GM19455 (cell line): ENCODE measurements around the gene CHKA.

Source experiments
- ATAC-seq: cut with Tn5 transposase; IDR thresholded peaks from one replicate; pipeline ENCODE4 v1.9.1; 2021; ENCODE audit not compliant: unreplicated experiment

Gene CHKA

DNA sequence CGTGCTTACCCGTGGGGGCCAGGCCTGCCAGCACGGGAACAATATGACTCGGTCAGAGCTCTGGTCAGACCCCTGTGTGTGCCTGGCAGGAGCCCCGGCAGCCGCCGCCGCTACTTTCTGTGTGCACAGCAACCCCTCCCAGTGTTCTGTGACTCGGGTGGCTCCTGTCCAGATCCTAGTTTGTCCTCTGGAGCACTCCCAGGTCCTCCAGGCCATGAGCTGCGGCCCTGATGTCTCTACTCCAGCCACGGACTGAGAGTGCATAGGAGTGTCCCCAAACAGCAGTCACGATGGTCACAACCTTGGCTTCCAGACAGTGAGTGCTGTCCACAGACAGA lies 87.5 kb downstream of the CHKA start:
- ATAC-seq = no peak

DNA sequence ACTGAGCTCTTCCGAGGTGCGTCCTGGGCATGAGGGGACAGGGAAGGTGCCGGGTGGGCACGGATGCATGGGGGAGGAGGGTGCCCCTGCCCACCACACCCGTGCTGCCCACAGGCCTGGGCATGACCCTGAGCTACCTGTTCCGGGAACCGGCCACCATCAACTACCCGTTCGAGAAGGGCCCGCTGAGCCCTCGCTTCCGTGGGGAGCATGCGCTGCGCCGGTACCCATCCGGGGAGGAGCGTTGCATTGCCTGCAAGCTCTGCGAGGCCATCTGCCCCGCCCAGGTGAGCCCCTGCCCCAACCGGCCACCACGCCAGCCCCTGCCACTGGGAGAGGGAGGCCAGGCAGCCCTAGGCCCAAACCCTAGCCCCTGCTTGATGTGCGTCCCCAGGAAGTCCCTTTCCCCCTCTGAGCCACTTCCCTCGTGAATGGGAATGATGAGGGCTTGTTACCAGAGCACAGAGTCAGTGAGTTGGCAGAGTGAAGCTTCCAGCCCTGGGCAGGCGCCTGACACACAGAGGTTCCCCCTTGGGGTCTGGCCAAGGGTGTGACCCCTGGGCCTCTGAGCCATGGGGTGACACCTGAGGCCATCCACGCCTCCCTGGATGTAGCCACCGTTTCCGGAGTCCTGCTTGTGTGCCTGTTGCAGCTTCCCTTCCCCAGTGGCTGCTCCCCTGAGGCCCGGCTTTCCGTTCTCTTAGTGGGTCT lies 88.0 kb downstream of the CHKA start:
- ATAC-seq = no peak

DNA sequence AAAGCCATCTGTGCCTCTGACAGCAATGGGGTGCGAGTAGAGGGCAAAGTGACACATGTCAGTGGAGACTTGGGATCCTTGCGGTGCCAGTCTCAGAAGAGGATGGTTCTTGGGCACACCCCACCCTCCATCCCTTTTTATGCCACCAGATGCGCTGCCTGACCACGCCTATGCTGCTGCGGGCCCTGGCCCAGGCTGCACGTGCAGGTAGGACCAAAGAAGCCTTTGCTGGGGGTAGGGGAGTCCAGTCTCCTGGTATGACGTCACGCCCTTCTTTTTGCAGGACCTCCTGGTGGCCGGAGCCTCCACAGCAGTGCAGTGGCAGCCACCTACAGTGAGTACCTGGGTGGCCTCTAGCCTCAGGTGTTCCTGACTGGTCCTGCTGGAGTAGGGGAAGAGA lies 89.2 kb downstream of the CHKA start:
- no peak for ATAC-seq

DNA sequence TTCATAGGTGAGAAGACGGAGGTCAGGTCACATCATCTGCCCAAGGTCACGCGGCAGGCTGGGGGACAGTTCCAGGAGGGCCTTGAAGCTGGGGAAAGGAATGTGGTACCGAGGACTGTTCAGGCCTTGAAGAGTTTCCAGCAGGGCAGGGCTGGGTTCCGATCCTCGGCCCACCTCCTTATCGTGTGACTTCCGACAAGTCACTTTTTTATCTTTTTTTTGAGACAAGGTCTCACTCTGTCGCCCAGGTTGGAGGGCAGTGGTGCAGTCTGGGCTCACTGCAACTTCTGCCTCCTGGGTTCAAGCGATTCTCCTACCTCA lies 90.1 kb downstream of the CHKA start:
- no peak for ATAC-seq

DNA sequence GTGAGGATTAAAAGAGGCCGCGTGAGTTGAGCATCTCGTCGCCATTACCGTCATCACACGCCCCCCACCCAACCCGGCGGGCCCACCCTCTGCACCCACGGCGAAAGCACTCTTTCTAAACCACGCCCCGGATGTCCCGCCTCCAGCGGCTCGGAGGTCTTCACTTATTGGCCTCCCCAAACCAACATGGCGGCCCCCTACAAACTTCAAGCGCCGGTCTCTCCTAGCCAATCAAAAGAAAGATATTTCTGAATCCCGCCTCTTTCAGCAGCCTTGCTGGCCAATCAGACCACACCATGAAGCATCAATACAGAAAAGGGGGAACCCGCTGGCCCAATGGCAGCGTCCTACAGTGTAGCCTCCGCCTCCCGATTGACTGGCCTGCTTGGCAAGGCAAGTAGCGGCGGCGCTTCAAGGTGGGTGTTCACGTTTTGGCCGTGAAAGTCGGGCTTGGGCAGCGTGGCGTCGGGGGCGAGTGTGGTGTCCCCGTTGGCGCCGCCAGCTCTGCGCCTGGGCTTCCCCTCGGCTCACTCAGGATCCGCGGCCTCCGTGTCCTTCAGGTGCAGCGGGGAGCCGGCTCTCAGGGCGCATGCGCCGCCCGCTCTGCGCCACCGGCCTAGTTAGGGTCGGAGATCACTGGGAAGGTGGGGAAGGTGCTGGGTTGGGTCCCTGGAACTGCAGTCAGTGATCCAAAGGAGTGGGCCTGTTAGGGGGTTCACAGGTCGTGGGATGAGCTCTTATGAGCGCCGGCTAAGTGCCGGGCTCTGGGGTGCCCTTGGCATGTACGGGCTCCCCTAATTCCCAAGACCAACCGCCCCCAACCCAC lies 90.7 kb downstream of the CHKA start, which contains the start of gene NDUFS8:
NDUFS8 (plus strand) TSS at position 364 of the 826 bp plus-strand sequence. CDS start 1,471 bp downstream, outside the sequence.
- ATAC-seq = peak; percentile 93

DNA sequence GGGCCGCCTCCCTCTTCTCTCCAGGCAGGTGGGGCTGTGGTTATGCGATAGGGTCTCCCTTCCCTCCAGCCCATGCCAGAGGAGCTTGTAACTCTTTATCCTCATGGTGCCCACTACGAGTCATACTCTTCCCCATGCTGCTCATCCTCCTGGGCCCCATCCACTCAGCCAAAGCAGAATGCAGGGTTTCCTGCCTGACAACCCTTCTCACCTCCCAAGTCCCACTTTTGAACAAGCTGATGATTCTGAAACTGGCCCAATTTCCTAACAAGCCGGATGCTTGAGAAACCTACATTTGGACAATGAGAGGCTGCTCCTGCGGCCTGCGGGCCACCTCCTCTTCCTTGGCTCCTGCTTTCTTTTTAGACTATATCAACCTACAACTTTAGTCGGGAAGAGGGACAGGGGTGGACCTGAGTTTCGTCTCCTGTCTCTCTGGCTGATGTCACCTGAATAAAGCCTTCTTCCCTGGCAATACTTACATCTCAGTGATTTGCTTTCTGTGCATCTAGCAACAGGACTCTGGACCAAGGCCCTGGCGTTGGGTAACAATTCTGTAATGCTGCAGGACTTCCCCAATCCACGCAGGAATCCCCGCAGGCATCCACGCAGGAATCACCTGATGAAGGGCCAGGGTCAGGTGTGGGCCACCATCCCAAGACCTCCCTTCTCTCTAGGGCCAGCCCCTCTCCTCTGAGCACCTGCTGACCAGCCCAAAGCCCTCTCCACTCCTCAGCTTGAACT lies 92.2 kb downstream of the CHKA start:
- ATAC-seq = no peak

DNA sequence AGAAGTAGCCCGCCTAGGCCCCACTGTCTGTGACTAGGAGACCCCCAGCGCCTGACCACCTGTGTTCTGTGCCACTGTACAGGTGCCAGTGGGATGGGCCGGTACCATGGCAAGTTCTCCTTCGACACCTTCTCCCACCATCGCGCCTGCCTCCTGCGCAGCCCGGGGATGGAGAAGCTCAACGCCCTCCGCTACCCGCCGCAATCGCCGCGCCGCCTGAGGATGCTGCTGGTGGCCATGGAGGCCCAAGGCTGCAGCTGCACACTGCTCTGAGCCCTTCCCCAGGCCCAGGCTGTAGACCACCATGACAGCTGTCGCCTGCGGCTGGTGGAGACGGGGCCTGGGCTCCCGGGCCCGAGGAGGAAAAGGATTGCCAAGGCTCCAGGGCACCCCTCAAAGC lies 93.5 kb downstream of the CHKA start:
- ATAC-seq = no peak

DNA sequence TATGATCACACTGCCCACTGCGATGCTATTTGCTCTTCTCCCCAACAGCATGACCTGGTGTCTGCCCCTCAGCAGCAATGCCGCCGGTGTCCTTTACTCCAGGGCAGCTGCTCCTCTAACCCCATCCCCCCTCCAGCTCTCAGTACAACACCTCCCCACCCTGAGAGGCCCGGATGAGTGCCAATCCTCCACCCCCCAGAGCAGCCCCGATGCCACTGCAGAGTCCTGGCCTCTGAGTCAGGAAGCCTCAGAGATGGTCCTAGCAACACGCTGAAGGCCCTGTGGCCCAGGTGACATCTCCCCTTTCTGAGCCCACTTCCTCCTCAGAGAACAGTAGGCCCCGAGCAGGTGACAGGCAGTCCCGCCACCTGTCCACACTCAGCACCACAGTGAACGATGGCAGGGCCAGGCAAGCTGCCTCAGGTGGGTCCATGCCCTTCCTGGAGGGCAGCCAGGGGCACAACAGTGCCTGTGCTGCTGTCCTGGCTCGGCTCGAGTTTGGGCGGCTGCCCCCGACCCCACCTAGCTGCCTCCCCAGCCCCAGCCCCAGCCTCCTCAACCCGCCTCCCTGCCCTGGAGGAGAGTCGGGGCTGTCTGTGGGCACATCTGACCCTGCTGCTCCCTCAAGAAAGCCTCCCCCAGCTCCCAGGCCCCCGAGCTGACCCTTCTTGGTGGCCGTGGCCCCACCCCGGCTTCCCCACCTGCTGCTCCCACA lies 94.6 kb downstream of the CHKA start:
- no peak for ATAC-seq

DNA sequence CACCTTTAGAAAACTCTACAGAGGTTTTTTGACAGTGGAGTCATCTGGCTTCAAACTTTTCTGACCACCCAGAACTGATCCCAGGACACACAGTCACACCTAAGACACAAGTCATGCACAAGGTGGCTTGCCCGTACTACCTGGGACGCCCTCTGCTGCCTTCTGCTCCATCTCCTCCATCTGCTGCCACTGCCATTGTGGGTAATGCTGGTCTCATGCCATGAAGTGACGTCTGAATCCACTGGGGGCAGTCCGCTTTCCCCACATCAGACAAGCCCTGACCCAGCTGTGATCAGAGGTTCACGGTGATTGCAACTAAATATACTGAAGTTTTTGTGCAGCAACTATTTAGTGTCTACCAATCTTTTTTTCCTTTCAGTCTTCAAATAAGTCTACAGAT lies 96.1 kb downstream of the CHKA start:
- ATAC-seq = no peak

DNA sequence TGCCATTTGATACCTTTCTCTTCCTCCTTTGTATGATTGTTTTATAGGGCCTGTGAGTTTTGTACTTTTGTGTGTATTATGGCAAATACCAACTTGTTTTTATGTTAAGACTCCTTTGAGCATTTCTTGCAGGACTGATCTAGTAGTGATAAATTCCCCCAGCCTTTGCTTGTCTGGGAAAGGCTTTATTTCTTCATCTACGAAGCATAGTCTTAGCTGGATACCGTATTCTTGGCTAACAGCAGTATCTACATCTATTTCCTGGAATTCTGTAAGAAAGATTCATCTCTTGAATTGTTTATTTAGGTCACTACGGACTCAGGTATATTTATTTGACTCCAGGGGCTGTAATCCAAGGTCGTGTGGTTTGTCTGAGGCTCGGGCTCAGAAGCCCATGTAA lies 96.7 kb downstream of the CHKA start:
- no peak for ATAC-seq

DNA sequence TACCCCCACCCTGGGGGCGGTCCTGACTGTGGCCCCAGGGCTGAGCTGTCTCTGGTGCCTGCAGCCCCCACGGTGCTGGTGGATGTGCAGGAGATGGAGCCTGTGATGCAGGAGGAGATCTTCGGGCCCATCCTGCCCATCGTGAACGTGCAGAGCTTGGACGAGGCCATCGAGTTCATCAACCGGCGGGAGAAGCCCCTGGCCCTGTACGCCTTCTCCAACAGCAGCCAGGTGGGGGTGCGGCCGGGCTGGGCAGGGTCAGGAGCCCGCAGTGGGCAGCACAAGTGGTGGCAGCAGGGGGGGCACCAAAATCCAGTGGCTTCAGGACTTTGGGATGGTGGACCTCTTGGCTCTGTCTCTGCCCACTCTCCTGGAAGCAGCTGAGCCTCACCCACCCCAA lies 98.7 kb downstream of the CHKA start:
- no peak for ATAC-seq

DNA sequence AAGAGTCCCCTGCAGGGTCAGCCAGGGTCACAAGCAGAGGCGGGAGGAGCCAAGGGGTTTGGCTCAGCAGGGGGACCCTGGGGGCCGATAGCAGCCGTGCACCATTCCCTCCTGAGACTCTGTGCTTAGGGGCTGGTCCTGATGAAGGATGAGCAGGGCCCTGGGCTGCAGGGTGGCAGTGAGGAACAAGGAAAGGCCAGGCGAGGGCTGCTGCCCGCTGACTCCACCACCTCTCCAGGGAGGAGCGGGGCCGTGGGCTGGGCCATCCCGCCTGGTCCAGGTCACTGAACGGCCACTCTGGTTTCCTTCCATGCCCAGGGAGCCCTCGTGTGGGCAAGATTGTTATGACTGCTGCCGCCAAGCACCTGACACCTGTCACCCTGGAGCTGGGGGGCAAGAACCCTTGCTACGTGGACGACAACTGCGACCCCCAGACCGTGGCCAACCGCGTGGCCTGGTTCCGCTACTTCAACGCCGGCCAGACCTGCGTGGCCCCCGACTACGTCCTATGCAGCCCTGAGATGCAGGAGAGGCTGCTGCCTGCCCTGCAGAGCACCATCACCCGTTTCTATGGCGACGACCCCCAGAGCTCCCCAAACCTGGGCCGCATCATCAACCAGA lies 99.9 kb downstream of the CHKA start:
- ATAC-seq = no peak

DNA sequence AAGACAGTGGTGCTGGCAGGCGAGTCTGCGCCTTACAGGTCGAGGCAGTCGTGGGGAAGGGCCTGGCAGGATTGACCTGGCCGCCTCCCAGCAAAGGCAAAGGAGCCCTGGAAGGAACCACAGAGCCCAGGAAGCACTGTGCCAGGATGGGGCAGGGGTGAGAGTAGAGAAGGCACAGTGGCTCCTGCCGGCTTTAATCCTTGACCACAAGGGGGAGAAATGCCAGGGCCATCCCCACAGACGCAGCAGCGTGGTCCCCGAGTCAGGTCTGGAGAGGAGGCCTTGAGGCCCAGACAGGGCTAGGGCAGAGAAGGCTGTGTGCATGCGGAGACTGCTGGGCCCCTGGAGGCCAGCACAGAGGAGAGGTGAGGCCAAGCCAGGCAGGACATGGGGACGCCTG lies 100.6 kb downstream of the CHKA start:
- no peak for ATAC-seq

DNA sequence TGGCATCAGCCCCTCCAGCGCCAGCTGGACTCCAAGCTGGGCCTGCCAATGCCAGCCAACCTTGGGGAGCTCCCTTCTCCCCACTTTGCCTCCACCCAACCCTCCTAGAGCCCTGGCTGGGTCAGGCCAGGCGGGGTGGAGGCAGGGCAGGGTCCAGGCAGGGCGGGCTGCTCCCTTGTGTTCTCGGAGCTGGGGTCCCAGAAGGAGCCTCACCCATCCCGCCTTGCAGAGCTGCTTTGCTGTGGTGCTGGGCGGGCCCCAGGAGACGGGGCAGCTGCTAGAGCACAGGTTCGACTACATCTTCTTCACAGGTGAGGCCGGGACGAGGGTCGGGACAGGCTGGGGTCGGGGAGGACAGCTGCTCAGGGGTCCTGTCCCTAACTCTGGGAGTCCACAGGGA lies 101.7 kb downstream of the CHKA start:
- no peak for ATAC-seq

DNA sequence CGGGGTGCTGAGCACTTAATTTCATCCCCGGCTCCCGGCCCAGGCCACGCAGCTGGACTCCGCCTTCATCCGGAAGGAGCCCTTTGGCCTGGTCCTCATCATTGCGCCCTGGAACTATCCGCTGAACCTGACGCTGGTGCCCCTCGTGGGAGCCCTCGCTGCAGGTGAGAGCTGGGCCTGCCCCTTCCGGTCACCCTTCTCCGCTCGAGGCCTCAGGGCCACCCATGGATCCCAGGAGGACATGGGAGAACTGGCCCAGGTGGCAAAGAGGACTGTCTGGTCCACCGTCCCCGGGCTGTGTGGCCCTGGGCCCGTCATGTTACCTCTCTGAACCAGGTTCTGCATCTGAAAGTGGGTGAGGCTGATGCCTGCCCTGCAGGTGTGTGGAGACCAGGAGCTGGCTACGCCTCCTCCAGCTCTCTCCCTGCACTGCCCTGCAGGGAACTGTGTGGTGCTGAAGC lies 102.4 kb downstream of the CHKA start:
- ATAC-seq = no peak

DNA sequence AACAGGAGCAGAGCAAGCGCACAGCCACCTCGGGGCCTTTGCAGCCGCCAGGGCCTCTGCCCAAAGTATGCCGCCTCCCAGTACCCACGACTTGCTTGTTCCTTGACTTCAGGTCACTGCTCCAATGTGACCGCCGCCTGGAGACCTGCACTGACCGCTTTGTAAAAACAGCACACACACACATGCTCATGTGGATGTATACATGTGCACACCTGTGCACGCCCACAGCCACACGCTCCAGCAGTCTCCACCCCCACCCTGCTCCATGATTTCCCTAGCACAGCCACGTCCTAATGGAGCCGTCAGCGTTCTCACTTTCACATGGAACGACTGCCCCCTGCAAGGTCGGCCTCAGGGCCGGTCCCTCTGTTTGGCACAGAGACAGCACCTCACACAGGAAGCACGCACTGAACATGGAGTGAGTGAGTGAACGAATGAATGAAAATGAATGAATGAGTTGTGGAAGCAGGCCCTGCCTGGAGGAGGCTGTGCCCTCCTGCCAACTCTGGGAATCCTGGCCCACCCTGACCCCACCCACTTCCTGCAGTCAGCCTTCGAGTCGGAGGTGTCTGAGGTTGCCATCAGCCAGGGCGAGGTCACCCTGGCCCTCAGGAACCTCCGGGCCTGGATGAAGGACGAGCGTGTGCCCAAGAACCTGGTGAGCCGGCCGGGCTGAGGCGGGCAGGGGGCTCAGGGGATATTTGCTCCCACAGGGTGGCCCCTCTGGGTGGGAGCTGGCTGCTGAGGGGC lies 103.0 kb downstream of the CHKA start:
- ATAC-seq = no peak

DNA sequence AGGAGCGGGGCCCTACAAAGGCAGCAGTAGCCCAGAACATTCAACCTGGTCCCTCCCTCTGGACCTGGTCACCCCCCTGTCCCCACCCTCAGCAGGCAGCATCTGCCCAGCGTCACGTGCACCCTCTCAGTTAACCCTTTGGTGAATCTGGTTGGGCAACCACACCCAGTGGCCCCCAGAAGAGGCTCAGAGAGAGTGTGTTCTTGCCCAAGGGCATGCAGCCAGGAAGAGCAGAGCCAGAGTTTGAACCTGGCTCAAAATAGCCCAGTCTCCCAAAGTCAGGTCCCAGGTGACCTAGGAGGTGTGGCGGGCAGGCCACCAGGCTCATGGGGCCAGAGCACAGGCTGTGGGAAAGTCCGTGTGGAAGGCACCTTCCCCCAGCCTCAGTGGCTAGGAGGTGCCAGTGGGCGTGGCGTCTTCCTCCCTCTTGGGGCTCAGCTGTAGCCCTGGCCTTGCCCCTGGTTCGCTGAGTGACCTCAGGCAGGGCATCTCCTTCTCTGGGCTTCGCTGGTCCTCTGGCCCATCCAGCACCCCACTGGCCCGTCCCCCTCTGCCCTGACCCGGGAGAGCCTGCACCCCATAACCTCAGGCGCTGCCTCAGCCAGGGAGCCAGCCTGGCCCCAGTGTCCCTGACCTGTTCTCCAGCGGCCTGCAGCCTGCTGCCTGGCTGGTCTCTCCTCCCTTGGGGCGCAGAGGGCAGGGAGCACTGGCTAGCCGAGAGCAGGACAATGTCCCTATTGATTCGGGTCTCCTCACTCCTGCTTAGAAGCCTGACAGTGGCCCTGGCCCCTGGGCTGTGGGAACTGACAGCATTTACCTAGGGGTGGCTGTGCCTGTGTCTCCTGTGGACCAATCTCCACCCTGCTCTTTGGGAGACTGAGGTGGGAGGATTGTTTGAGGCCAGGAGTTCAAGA lies 104.0 kb downstream of the CHKA start:
- ATAC-seq = no peak

DNA sequence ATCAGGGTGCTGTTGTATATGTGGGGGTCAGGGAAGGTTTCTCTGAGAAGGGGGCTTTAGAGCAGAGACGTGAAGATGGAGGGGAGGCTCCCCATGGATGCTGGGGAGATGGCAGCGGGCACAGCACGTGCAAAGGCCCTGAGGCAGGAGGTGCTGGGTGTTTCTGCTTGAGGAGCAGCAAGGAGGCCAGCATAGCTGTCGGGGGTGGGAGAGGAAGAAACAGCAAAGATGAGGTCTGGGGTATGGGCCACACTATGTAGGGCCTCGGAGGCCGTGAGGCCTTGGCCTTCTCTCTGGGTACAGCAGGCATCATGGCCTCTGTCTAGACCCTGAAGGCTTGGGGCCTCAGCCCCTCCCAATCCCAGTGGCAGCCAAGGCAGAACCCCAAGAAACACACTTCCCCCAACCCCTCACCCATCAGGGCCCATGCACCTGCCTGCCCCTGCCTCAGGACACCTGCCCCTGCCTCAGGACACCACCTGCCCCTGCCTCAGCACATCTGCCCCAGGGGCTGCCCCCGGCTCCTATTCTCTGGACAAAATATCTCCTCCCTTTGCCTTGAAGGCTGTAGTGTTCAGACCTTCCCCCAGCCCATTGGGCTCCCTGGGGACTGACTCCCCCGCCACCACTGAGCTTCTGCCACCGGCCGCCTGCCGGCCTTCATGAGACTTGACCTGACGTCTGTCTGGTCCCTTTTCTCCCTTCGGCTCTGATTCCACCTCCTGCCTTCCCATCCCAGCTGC lies 104.9 kb downstream of the CHKA start:
- ATAC-seq = no peak
